Inflammatory macrophage treated with lipopolysaccharide for 1 hour (primary cell): Measurements from ENCODE around the gene XXYLT1.

Experiments used
- DNase-seq, 2 donors: peaks; one replicate each; pipeline ENCODE4 v3.0.0-alpha.2; 2020 to 2022

The XXYLT1 gene

DNA sequence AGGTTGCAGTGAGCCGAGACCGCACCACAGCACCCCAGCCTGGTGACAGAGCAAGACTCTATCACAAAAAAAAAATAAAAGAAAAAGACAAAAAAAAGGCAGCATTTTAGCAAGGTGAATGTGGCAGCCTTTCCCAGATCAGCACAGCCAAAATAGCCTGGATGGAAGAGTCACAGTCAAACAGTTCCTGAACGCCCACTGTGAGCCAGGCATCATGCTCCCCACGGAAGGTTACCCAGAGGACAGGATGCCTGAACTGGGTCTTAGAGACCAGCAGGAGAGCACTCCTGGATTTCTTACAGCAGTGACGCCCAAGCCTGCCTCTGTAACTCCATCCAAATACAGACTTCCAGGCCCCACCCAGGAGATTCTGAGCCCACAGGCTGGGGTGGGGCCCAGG lies 4.5 kb downstream of the XXYLT1 start:
- no peak for DNase-seq

GRCh38 chr3:195265363-195265976 lies 5.5 kb downstream of the XXYLT1 start:
- DNase-seq: no peak

DNA sequence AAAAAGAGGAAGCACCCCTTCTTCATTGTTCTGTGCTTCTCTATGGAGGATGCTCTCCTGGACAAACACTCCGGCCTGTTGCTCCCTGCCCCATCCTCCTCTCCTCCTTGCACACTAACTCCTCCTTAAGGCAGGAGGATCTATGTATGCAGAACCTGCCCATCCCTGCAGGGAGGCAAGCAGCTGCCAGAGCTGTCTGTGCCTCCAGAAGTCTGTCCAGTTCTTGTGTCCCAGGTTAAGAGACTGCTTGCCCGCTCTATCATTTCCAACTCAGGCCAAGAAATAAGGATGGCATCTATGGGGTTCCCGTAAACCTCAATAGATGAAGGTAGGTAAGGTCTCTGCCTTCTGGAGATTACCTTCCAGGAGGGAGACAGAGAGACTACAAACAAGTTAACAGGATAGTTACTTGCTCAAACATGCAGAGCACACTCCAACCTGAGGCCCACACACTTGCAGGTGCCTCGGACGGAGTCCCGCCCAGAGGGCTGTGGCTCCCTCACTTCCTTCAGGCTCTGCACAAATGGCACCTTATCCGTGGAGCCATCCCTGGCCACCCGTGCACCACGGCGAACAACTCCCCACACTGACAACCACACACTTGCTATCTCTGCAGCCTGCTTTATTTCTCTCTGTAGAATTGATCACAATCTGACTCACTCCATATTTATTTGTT lies 6.9 kb downstream of the XXYLT1 start:
- DNase-seq: no peak

DNA sequence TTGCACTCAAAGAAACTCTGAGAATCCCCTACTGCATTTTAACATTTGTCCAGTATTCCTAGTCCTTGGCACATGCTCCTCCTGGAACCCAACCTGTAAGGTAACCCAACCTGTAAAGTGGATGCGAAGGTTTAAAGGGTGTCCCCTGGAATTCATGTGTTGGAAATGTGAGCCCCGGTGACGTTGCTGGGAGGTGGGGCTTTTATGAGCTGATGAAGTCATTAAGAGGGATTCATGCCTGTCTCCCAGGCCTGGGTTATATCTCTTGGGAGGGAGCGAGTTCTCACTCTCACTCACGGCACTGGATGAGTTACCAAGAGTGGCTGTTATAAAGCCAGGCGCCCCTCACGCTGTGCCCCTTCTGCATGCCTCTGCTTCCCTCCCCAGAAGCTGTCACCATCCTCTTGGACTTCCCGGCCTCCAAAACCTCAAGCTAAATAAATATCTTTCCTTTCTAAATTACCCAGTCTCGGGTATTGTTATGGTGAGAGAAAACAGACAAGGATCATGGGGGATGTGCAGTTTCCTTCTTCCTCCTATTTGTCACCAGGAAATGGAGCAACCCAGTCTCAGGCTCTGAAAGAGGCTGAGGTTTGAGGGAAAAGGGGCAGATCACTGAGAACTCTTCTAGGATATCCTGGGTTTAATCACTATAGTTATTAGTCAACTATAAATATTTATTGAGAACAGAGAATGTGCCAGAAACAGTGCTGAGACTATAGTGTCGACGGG lies 7.6 kb downstream of the XXYLT1 start:
- DNase-seq: peak; percentile 29 to 63

DNA sequence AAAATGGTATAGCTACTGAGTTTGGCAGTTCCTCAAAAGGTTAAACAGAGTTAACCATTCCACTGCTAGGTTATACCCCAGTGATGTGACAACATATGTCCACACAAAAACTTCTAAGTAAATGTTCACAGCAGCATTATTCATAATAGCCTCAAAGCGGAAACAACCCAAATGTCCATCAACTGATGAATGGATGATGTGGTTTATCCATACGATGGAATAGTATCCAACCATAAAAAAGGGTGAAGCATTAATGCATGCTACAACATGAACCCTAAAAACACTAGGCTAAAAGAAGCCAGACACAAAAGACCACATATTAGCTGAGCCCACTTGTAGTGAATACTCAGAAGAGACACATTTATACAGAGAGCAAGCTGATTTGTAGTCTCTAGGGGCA lies 9.0 kb downstream of the XXYLT1 start:
- no peak for DNase-seq

DNA sequence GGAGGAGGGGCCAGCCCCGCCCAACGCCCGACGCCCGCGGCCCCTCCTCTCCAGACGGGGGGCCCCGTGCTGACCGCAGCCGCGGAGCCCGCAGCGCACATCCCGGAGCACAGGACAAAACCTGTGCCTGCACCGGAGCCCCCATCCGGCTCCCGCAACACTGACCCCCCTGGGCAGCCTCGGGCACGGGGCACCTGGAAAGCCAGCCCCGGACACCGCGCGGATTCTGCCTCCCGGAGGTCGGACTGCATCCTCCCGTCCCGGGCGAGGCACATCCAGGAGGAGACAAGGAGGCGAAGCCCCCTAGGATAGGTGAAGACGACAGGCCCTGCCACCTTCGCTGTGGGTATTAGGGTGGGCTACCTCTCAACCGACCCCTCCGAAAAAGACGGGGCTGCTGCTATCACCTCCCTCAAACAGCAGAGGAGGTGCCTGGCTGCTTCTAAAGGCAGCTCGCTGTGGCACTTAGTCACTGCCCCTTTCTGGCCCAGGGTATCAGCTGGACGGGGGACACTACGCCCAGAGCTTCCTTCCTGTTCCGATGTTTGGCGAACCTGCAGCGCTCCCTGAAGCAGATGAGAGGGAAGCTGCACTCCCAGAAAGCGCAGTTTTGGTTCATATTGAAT lies 10.6 kb downstream of the XXYLT1 start:
- DNase-seq: peak; percentile 59 to 67

- peak; percentile 41 to 71 for DNase-seq
These were observed 11.3 kb downstream of the XXYLT1 start for GRCh38 chr3:195259475-195260279.

DNA sequence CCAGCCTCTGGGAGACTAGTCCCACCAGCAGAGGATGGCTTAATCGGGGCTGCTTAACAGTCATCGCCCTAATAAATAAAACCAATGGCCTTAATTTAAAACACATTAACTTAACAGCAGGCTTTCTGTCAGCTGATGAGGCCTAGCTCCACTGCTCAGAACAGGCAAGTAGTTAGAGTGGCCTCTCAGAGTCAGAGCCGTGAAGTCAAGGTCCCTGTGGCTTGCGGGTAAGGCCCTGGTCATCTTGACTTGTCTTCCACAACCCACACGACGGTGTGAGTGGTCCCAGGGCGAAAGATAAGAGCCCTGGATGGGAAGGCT lies 11.8 kb downstream of the XXYLT1 start:
- no peak for DNase-seq

DNA sequence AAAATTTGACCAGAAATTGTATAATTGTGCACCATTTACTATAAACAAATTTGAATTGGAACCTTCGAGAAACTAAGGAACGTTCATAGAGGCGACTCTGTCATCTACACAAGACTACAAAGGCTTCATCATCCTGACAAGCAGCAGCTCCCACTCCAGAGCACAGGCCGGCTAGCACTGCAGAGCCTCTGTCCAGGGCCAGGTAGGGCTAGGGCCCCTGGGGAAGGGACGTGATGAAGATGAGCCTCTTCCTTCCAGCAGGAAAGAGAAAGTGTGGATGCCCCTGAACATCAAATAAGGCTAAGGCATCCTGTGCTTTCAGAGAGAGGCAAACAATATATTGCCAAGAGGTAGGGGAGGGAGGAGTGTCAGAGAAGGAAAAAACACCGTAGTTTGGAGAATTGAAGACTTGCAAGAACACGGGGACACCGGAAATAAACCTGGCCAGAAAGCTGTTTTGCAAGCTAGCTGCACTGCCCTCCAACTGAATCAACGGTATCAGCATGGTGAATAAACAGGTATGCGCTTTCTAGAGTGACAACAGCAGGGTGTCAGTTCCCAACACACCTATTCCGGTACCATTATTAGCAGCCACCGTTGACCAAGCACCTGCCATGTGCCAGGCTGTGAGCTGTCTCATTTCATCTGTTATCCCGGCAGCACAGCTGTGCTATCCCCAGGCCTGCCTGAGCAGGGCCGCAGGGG lies 12.4 kb downstream of the XXYLT1 start:
- no peak for DNase-seq

DNA sequence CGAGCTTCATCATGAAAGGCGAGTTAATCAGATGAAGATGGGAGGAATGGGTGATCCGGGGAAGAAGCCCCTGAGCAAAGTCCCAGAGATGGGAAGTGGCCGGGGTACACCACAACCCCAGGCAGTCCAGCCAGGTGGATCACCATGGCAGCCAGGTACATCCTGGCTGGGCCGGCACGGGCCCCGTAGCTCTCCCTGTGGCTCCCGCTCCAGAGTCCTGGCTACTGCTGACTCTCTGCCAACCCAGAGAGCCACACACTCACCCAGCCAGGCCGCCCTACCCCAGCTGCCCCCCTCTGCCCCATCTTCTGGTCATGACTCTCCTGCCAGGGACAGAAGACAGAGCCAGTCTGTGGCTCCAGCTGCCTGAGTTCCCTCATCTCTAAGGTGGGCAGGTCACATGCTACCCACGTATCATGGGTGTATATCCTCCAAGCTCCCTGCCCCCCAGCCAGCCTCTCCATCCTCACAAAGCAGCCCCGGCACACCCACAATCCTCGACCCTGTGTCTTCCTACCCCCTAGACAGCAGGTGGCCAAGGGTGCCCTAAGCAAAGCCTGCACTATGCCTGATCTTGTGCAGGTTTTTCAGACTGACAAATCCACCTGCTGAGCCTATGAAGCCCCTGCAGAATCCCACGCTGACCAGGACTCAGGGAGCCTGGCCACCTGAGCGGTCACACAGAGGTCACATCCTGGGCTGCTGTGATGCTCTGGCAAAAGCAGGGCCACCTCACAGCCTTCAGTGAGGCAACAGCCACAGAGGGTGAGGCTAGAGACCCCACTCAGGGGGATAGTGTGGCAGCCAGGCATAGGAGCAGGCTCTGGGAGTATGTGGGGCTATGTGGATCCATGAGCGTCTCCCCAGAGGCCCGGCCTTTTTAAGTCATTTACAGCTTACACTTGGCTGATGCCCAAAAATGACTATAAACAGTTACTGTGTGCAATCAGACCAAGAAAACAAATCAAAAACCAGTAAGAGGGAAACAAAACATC lies 13.2 kb downstream of the XXYLT1 start:
- no peak for DNase-seq

DNA sequence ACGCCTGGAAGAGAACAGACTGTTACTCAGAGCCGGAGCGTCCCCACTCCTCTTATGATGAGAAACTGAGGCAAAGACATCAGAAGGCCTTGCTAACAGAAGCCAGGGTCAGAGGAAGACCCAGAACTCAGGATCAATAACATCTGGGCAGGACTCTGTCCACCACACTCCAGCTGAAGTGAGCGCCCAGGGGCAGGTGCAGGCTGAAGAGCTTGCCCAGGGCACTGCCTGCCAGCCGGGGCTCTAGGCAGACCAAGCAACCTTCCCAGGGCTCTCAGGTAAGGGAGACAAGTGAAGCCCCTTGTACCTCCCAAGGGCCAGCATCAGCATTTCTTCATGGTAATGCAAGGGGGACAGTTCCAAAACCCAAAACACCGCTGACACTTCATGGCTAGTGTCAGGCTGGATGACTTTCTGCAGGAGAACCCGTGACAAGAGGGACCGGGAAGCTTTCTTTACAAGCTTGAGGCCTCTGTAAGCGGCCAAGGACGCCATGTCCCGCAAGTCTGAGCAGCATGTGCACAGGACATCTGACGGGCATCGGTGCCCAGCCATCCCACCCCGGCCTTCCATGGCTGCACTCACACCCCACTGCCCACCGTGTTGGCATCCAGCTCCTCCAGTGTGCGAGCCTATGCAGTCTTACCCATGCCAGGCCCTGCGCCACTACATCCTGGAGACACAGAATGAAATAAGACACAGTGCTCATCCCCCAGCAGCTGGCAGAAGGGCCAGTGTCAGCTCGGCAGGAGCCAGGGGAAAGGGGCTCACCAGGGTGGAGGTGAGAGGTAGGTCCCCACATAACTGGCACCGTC lies 14.1 kb downstream of the XXYLT1 start:
- DNase-seq: no peak

- no peak for DNase-seq
These were observed 15.1 kb downstream of the XXYLT1 start for GRCh38 chr3:195255571-195256501.

DNA sequence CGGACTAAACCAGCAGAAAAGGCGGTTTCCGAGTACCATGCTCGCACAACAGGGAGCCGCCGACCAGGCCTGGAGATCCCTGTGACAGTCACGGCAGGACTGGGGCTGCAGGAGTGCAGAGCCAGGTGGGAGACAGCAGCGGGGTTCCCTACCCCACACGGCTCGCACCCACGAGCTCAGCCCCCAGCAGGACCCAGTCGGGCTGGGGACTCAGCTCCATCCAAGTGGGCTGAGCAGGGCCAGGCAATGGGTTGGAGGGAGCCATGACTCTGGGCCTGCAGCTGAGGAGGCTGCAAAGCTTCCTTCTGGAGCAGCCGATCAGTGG lies 15.8 kb downstream of the XXYLT1 start:
- no peak for DNase-seq

DNA sequence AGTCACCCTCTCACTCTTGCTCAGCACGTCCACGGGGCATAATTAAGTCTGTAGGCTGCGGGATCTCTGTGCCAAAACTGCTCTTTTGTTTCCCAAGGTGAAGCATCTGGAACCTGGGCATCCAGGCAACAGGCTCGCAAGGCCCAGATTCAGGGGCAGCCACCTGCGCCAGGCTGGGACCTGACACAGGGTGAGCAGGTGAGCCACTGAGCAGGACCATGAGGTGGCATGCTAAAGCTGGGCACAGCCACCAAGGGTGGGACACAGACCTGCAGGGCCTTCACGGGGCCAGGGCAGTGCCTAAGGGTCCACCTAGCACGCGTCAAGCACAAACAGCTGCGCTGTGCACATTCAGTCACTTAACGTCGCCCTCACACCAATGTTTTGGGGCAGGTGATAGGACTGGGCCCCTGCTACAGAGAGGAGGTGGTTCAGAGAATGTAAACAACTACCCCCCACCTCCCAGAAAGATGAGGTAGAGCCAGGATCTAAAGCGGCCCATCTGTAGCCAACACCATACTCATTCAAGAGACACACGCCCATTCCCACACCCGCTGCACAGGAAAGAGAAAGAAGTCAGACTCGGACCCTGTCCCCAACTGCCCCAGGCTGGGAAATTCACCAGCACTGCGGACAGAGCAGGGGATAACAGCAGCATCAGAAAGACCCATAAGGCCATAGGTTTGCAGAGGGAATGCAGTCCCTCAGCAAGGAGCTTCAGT lies 16.3 kb downstream of the XXYLT1 start:
- no peak for DNase-seq

DNA sequence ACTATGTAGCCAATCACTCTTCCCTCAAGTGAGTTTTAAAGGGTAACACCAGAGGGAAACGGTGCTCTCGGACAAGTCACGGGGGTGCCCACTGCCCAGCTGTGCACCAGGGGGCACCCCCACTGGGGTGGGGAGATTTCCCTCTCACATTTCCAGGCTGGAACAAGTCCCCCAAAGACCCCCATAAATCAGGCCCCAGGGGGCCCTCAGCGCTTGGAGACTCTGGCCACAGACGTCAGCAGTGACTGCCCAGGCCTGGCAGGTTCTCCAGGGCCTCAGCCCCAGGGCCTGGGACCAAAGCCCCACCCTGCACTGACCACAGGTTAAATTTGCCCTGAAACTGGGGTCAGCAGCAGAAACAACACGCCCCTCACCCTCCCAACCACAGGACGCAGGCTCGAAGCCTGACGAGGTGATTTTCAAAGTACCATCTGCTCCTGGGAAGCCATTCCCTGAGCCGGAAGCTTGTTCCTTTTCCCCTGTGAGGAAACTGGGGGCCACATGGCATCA lies 17.0 kb downstream of the XXYLT1 start:
- no peak for DNase-seq

DNA sequence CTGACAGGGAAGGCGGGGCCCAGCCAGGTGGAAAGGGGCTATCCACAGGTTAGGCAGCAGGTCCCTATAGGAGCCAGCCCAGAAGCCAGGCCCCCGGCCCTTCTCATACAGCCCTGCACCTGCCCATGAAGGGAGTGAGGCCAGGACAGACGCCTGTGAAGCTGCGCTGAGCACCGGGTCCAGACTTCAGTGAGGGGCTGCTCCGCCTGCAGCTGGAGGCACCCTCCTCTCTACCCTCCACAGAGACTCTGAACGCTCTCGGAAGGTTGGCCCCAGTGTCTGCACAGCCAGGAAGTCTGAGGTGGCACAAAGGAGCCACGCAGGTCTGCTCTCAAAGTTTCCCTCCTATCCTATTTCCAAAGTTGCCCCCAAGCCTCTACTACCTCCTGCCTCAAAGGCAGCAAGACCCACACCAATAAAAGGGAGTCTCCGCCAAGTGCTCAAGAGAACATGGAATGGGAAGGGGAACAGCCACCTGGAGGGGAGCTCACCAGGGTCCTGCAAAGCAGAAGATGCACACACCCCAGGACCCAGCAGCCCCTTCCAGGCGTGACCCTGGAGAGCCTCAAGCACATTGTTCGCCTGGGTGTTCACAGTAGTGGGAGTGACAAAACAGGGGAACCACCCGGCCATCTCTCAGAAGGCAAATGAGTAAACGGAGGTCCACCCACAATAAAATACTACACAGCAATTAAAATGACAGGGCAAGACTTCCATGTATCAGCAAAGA lies 19.5 kb downstream of the XXYLT1 start:
- DNase-seq: no peak

- no peak for DNase-seq
These were observed 20.3 kb downstream of the XXYLT1 start for GRCh38 chr3:195250473-195251251.
